Coronary artery (tissue), 2 donors: ENCODE results near the gene NPR2.
A peak's percentile ranks its signal among the peaks of the same experiment; 100 is the strongest.

ENCODE experiments used
- DNase-seq: peaks from one replicate; pipeline ENCODE4 v3.0.0-alpha.2; 2017; ENCODE audit warnings: low spot score
- H3K27ac ChIP-seq, 2 donors: fragments of 200-600 bp; sonication (generic); one replicate each; pipeline ENCODE4 v1.5.1; 2016 to 2019
- H3K4me3 ChIP-seq: fragments of 200-600 bp; sonication (generic); 2 replicates; pipeline ENCODE4 v1.5.1; 2016; ENCODE audit warnings: mild to moderate bottlenecking, moderate library complexity
- CTCF ChIP-seq: fragments of 200-600 bp; sonication (generic); IDR thresholded peaks from one replicate; pipeline ENCODE4 v1.5.1; 2019; ENCODE audit warnings: antibody characterized with exemption

The NPR2 gene

GRCh38 chr9:35748242-35748857 lies 43.0 kb upstream of the NPR2 start:
- Histone ChIP-seq H3K4me3 (peak overlapping the region; percentile 90), H3K27ac (peak overlapping the region; percentile 93 to 97)
- no peak for DNase-seq
- TF ChIP-seq CTCF: no peak

GRCh38 chr9:35748858-35749514 lies 42.4 kb upstream of the NPR2 start, which contains the start of the genes GBA2 and RGP1:
GBA2 (minus strand) TSS chr9:35749228; CDS start chr9:35748704, 524 bp downstream.
RGP1 (plus strand) TSS chr9:35749287; CDS start chr9:35749756, 469 bp downstream.
- TF ChIP-seq CTCF: no peak
- Histone ChIP-seq H3K4me3 (peak within 1 kb of the TSS; percentile 90), H3K27ac (peak within 1 kb of the TSS; percentile 93 to 97)
- peak; percentile 89 for DNase-seq

DNA sequence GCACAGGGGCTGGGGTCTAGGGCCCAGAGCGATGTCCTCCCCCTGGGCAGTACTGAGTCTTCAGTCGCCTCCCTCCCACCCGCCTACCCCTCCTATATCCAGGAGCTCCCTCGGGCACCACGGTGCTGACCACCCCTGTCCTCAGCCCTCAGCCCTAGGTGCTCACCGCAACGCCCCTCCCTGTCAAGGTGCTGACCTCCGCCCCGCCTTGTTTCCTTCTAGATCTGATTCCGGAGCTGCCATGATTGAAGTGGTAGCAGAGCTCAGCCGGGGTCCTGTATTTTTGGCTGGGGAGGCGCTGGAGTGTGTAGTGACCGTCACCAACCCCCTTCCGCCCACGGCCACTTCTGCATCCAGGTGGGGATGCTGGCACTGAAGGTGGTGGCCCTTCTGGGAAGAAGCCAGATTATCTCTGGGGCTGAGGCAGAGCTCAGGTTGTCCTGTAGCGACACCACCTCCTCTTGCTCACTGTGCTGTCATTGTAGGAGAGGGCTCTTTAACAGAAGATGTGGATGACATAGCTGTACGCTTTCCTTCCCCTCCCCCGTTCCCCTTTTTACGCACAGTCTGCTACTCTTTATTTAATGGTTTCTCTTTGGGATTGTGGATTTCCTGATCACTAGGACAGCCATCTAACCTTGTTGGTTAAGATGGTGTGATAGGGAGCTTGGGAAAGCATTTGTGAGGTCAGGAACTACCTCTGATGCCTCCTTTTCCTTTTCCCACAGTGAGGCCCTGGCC lies 41.7 kb upstream of the NPR2 start:
- no peak for TF ChIP-seq CTCF
- H3K4me3 ChIP-seq: peak overlapping the region; percentile 90
- no peak for DNase-seq
- H3K27ac ChIP-seq: peak overlapping the region; percentile 93 to 97

- Histone ChIP-seq H3K4me3 (peak overlapping the region; percentile 90), H3K27ac (peak overlapping the region; percentile 93 to 97)
- no peak for TF ChIP-seq CTCF
- DNase-seq: no peak
Observed at GRCh38 chr9:35750256-35750531, 41.2 kb upstream of the NPR2 start.

DNA sequence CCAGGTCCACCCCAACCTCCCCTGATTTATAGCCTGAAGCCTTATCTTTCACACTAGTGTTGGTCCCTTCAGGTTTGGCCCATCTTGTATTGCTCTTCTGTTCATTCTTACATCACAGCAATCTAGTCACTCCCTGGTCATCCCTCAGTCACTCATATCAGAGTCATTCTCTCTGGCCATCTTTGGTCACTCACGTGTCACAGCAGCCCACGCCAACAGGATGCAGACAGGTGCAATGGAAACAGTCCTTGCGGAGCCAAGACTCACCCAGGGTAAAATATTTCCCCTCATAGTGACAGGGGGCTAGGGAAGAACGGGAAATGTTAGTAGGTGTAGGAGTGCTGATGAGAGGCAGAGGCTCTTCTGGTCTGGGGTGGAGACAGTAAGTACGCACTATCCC lies 37.9 kb upstream of the NPR2 start:
- no peak for DNase-seq
- no peak for TF ChIP-seq CTCF
- H3K4me3 ChIP-seq: no peak overlapping the region
- no peak overlapping the region for H3K27ac ChIP-seq

- no peak for DNase-seq
- Histone ChIP-seq H3K27ac (no peak within 1 kb of the TSS), H3K4me3 (no peak within 1 kb of the TSS)
- TF ChIP-seq CTCF: no peak
Observed at GRCh38 chr9:35754264-35754663, 37.1 kb upstream of the NPR2 start, which contains the start of gene MSMP. MSMP (minus strand) TSS chr9:35754276; CDS start chr9:35754129, 147 bp downstream.
